ENCODE measurements around the gene CUL4A.

DNA sequence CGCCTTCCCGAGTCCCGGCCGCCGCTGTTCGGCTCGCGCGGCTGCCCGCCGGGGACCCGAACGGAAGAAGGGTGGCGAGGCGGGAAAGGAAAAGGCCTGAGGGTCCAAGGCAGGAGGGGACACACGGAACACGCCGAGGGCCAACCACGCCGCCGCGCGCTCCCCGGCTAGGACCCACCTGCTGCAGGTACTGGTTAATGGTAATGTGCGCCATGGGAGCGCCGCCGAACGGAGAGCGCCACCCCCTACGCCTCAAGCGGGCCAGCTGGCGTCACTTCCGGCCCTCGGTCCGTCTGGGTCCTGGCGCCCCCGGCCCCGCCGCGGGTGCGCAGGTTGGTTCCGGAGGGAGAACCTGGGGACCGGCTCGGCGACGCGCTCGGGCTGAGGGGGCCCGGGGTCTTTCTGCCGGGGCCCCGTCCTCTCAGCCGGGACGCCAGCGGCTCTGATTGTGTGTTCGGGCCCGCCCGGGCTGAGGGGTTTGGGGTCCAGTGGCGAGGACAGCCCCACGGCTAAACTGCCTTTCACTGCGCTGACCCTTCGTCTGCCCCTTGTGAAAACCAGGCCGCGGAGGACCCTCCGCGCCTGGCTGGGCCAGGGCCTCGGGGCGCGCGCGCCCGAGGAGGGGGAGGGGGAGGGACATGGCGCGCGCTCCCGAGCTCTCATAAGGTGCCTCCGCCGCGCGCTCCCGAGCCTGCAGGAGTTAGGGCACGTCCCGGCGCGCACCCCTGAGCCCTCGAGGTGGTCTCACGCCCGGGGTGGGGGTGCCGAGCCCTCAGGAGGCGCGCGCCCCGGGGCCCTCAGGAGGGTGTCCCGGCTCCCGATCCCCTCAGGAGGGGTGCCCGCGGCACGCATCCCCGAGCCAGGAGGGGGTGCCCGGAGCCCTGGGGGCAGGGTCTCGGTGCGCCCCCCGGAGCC, 735 bp upstream of the CUL4A start, which contains the start of gene PCID2:
- TF ChIP-seq, protein P1, sequence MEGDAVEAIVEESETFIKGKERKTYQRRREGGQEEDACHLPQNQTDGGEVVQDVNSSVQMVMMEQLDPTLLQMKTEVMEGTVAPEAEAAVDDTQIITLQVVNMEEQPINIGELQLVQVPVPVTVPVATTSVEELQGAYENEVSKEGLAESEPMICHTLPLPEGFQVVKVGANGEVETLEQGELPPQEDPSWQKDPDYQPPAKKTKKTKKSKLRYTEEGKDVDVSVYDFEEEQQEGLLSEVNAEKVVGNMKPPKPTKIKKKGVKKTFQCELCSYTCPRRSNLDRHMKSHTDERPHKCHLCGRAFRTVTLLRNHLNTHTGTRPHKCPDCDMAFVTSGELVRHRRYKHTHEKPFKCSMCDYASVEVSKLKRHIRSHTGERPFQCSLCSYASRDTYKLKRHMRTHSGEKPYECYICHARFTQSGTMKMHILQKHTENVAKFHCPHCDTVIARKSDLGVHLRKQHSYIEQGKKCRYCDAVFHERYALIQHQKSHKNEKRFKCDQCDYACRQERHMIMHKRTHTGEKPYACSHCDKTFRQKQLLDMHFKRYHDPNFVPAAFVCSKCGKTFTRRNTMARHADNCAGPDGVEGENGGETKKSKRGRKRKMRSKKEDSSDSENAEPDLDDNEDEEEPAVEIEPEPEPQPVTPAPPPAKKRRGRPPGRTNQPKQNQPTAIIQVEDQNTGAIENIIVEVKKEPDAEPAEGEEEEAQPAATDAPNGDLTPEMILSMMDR (IDR thresholded peaks at IDR 0.05; ENCODE audit: low read depth, low read length) = no peak
- TF ChIP-seq EZH2phosphoT487 (IDR thresholded peaks at IDR 0.05; ENCODE audit: low read depth) = no peak

Measured in OCI-LY3 (cell line).